DND-41 (cell line): ENCODE measurements around the gene TRIM72.

Experiments
- EZH2 ChIP-seq: IDR thresholded peaks from 3 replicates; pipeline ENCODE4 v1.6.1; 2012; ENCODE audit warnings: borderline replicate concordance, low read depth, mild to moderate bottlenecking, moderate library complexity, low read length, inconsistent platforms; ENCODE audit not compliant: severe bottlenecking
- TF ChIP-seq, protein P1 (sequence below): IDR thresholded peaks from 2 replicates; pipeline ENCODE4 v1.5.1; 2012; ENCODE audit warnings: borderline replicate concordance, low read length, moderate library complexity, mild to moderate bottlenecking; ENCODE audit not compliant: poor library complexity, severe bottlenecking; ENCODE audit errors: extremely low read depth

DNA sequence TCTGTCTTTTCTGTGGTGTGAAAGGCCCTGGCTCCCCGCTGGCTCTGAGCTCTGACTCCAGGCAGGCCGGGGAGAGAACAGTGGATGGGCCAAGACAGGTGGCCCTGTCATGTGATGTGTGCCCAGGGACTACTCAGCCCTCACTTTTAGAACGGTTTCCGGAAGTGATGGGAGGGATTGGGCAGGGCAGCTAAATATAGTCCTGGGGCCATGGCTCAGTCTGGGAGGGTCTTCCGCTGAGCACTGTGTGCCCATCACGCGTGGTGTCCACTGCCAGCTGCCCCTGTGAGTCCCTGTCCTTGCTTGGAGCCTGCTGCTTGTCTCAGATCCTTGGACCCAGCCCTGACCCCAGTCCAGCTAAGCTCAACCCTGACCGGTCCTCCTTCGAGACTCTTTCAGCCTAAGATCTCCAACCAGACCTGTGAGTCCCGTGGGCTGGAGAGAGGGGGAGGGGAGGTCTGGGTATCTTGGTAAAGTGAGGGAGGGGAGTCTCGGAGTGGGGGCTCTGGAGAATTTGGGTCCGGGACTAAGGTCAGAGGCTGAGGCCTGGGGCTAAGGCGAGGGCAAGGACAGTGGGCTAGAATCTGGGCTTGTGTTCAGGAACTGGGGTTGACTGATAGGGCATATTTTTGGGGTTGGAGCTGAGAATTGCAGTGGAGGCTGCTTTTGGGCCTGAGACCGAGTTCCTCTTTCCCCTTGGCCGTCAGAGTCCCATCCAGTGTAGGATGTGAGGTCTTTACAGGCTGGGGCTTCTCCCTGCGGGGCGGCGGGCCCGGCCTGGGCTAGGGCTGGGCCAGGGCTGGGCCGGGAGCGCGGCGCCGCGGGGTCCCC is at the start of gene TRIM72:
- TF ChIP-seq, protein P1, sequence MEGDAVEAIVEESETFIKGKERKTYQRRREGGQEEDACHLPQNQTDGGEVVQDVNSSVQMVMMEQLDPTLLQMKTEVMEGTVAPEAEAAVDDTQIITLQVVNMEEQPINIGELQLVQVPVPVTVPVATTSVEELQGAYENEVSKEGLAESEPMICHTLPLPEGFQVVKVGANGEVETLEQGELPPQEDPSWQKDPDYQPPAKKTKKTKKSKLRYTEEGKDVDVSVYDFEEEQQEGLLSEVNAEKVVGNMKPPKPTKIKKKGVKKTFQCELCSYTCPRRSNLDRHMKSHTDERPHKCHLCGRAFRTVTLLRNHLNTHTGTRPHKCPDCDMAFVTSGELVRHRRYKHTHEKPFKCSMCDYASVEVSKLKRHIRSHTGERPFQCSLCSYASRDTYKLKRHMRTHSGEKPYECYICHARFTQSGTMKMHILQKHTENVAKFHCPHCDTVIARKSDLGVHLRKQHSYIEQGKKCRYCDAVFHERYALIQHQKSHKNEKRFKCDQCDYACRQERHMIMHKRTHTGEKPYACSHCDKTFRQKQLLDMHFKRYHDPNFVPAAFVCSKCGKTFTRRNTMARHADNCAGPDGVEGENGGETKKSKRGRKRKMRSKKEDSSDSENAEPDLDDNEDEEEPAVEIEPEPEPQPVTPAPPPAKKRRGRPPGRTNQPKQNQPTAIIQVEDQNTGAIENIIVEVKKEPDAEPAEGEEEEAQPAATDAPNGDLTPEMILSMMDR = no peak
- TF ChIP-seq EZH2 = no peak
